ENCODE data around the gene SNAPIN. TPM values are rescaled to one million over a fixed set of nuclear protein-coding genes. Genes with fewer than 3 reads are reported as not detected.

Gene SNAPIN
- total and polyA plus RNA-seq, 9 of the 15 experiments (the other 6 are each of a cell fraction or from before 2014, with no cell fraction given): 11.2 to 43.9 (median 32.3) TPM

- no peak for TF ChIP-seq ZNF277 (CRISPR knock-in tag; IDR thresholded peaks at IDR 0.05; ENCODE audit: borderline replicate concordance)
- TF ChIP-seq SMARCB1 (IDR thresholded peaks at IDR 0.05; ENCODE audit: insufficient read length, low read depth): no peak
- TF ChIP-seq WHSC1 (IDR thresholded peaks at IDR 0.05; ENCODE audit: low read length): no peak
- 0 out of 2 replicates have a peak, but pooled peaks have one; percentile 14 for TF ChIP-seq DPF2 (IDR thresholded peaks at IDR 0.05)
- TF ChIP-seq TRIM24 (IDR thresholded peaks at IDR 0.05): no peak
- TF ChIP-seq NRF1 (conservative IDR thresholded peaks at IDR 0.05 in 1 of 2, IDR thresholded peaks at IDR 0.05 in 1 of 2): peak; percentile 56 to 66; a peak in 3 of 4 replicates
- TF ChIP-seq ZKSCAN1 (IDR thresholded peaks at IDR 0.05; ENCODE audit: low read depth, low read length): no peak
- no peak for TF ChIP-seq SMARCA4 (IDR thresholded peaks at IDR 0.05)
- no peak; the same call in 1 of the 2 replicates for TF ChIP-seq USF2 (CRISPR knock-in tag; IDR thresholded peaks at IDR 0.05)
- no peak for TF ChIP-seq MLLT1 (IDR thresholded peaks at IDR 0.05)
- no peak for TF ChIP-seq ZNF699 (CRISPR knock-in tag; IDR thresholded peaks at IDR 0.05; ENCODE audit: insufficient replicate concordance)
- TF ChIP-seq STAT5B (CRISPR knock-in tag; IDR thresholded peaks at IDR 0.05): no peak
- TF ChIP-seq ZNF253 (CRISPR knock-in tag; conservative IDR thresholded peaks at IDR 0.05): no peak
- TF ChIP-seq ZNF212 (CRISPR knock-in tag; IDR thresholded peaks at IDR 0.05): no peak
- no peak for TF ChIP-seq ZNF551 (CRISPR knock-in tag; IDR thresholded peaks at IDR 0.05)
- peak; percentile 77 for TF ChIP-seq ZNF592 (IDR thresholded peaks at IDR 0.05)
- no peak for TF ChIP-seq TCF7L2 (IDR thresholded peaks at IDR 0.05; ENCODE audit: low read depth, low read length)
- no peak for TF ChIP-seq ZNF217 (CRISPR knock-in tag; IDR thresholded peaks at IDR 0.05)
- no peak for TF ChIP-seq KAT8 (IDR thresholded peaks at IDR 0.05; ENCODE audit: low read depth)
- TF ChIP-seq ZNF445 (CRISPR knock-in tag; IDR thresholded peaks at IDR 0.05; ENCODE audit: low read depth): no peak
- TF ChIP-seq SP1 (CRISPR knock-in tag; IDR thresholded peaks at IDR 0.05): peak; percentile 84
These were observed at the start of gene SNAPIN (continued) for GRCh38 chr1:153658400-153659174.

Data from K562 (cell line).